GM18526 (cell line): ENCODE data around the gene ZFP36.

Source experiments
- POLR2A ChIP-seq: IDR thresholded peaks from 3 replicates; pipeline ENCODE4 v1.6.1; 2011; ENCODE audit not compliant: insufficient read length; ENCODE audit errors: extremely low read depth

ZFP36 gene

GRCh38 chr19:39400061-39400460 is 6.6 kb upstream of the ZFP36 start:
- no peak for TF ChIP-seq POLR2A

- TF ChIP-seq POLR2A = no peak
Measured at GRCh38 chr19:39401070-39401548, 5.5 kb upstream of the ZFP36 start.

- TF ChIP-seq POLR2A = peak; percentile 55
Measured at GRCh38 chr19:39401549-39402345, 4.9 kb upstream of the ZFP36 start.

GRCh38 chr19:39402346-39403300 is 4.0 kb upstream of the ZFP36 start:
- TF ChIP-seq POLR2A = peak; percentile 60

DNA sequence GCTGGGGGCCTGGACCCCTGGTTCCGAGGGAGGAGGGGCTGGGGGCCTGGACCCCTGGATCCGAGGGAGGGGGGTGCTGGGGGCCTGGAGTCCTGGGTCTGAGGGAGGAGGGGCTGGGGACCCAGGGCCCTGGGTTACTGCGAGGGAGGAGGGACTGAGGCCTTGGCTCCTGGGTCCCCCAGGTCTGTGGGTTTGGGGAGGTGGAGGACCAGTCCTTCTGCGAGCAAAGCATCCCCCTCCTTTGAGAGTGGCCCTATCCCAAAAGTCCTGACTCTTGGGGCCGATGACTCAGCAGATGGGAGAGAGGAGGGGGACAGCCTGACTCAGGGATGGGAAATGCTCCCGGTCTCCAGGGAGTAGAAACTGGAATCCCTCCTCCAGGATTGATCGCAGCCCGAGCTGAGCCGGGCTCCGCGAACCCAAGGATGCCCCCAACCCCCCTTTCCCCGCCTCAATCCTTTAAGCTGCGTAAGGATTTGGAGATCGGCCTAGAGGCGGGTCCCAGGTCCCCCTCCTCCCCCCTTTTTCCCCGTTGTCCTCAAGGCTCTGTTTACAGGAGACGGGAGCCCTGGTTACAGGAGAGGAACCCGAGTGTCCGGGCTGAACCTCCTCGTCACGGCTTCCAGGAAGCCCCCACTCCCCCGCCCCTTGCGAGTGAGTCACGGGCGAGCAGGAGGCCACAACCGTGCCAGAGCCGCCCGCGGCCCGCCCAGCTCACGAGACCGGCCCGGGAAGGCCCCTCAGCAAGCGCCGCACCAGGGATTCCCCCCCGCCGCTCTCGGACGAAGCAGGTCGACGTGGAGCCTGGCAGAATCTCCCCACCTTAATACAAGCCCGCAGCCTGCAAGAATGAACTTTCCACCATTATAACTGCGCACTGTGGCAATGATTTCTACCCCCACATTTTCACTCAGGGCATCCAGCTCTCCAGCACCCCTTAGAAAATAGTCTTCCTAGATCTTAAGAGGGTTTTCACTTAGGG is 3.0 kb upstream of the ZFP36 start:
- peak; percentile 53 for TF ChIP-seq POLR2A

DNA sequence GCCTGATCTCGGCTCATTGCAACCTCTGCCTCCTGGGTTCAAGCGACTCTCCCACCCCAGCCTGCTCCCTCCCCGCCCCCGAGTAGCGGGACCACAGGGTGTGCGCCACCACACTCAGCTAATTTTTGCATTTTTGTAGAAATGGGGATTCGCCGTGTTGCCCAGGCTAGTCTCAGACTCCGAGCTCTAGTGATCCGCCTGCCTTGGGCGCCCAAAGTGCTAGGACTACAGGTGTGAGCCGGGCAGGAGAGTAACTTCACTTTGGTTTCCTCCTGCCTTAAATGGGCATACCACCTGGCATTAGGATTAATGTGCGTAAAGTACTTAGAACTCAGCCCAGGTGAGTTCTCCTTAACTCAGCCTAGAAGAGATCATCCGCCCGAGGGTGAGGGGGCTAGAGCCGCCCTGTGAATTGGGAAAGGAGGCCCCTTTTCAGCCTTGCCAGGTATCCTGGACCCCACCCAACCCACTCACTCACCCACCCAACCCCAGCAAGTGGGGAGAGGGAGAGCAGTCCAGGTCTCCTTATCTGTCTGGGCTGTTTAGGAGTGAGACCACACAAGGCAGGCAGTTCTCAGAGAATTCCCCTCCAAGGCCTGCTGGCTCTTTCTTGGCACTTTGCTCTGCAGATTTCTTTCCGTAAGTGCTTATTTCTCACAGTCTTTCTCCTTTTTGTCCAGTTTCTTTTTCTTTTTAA is 1.2 kb upstream of the ZFP36 start:
- TF ChIP-seq POLR2A = peak; percentile 10

GRCh38 chr19:39405958-39406655 is 540 bp upstream of the ZFP36 start:
- TF ChIP-seq POLR2A = no peak

DNA sequence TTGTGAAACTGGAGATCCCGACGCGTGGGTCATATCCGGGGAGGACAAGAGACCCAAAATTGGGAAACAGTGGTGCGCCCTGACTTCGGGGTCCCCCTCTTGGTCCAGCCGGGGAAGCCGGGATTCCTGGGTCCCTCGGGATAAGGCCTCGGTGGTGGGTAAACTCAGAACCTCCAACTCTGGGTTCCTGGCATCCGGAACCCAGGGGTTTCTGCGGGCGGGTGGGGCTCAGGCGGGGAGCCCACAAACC is 688 bp downstream of the ZFP36 start:
- no peak for TF ChIP-seq POLR2A

DNA sequence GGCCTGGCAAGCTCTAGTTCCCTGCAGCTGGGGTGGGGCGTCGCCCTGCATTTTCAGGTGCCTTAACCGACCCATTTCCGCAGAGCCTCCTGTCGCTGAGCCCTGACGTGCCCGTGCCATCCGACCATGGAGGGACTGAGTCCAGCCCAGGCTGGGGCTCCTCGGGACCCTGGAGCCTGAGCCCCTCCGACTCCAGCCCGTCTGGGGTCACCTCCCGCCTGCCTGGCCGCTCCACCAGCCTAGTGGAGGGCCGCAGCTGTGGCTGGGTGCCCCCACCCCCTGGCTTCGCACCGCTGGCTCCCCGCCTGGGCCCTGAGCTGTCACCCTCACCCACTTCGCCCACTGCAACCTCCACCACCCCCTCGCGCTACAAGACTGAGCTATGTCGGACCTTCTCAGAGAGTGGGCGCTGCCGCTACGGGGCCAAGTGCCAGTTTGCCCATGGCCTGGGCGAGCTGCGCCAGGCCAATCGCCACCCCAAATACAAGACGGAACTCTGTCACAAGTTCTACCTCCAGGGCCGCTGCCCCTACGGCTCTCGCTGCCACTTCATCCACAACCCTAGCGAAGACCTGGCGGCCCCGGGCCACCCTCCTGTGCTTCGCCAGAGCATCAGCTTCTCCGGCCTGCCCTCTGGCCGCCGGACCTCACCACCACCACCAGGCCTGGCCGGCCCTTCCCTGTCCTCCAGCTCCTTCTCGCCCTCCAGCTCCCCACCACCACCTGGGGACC is 1.2 kb downstream of the ZFP36 start:
- peak; percentile 32 for TF ChIP-seq POLR2A

- TF ChIP-seq POLR2A = no peak
Measured at GRCh38 chr19:39408392-39409207, 2.0 kb downstream of the ZFP36 start.

DNA sequence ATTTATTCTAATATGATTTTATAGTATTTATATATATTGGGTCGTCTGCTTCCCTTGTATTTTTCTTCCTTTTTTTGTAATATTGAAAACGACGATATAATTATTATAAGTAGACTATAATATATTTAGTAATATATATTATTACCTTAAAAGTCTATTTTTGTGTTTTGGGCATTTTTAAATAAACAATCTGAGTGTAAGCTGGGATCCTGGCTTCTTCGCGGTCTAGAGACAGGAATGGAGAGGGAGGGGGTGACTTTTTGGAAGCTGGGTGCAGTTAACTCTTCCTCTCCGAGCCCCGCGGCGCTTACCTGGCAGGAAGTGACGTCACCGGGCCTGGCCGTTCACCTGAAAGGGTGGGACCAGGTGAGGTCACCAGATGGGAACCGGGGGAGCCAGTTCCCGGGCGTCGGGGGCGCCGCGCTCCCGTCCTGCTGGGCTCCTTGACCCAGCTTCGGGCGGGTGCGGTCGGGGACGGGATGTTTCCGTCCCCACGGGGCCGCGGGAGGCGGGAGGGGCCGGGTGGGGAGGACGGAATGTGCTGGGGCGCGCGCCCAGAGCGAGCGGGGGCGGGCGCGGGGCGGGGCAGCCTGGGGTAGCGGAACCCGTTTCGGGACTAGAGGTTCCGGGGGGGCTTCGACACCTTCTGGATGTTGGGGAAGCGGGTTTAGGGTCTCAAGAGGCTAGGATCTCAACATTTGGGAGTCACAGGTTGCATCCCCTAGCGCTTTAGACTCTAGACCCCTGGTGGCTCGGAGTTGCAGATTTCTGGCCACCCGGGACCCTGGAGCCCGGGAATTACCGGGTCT is 2.8 kb downstream of the ZFP36 start:
- TF ChIP-seq POLR2A = peak; percentile 87
